ENCODE results near the gene ANKRD16.
A peak's percentile ranks its signal among the peaks of the same experiment; 100 is the strongest.
"Not testable (repeated sequence)": the region's sequence is repeated elsewhere in the genome, so short reads cannot be mapped to it uniquely, and the experiment has no call there.

ANKRD16 gene

GRCh38 chr10:5888351-5888750 is 1.3 kb downstream of the ANKRD16 start:
- DNase-seq (ENCODE audit: low spot score in 2 of 2): no peak
- peak overlapping the region; percentile 95 for H3K4me3 Mint-ChIP-seq
- H3K36me3 Mint-ChIP-seq (ENCODE audit: insufficient read depth): peaks cover 9% of the 10 kb centered on the region
- no peaks in the 10 kb centered on the region for H3K9me3 Mint-ChIP-seq
- H3K27me3 Mint-ChIP-seq: no peaks in the 10 kb centered on the region
- ATAC-seq (replicated peaks; ENCODE audit: extremely low read depth, poor library complexity, severe bottlenecking): no peak
- peaks cover 42% of the 10 kb centered on the region for H3K4me1 Mint-ChIP-seq
- no peak overlapping the region for H3K27ac Mint-ChIP-seq (ENCODE audit: low read depth)

DNA sequence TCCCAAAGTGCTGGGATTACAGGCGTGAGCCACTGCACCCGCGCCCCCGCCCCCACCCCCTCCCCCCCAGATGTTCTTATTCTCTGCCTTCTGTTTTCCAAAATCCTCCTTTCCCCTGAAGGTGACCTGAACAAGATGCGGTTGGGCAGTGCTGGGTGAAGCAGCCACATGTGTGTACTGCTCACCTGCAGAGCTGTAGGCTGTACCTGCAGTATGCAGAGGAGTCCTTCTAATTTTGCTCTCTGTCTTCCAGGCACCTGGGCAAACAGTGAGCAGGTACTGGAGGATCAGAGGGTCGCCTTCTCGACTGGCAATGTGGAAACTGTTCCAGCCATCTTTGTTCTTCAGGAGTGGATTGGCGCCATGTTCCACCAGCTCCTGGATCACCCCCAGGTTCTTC is 2.1 kb downstream of the ANKRD16 start:
- Mint-ChIP-seq H3K9me3 (no peaks in the 10 kb centered on the region), H3K4me3 (peak overlapping the region; percentile 95), H3K36me3 (ENCODE audit: insufficient read depth) (peaks cover 14% of the 10 kb centered on the region), H3K4me1 (peaks cover 37% of the 10 kb centered on the region), H3K27me3 (no peaks in the 10 kb centered on the region), H3K27ac (ENCODE audit: low read depth) (no peak overlapping the region)
- no peak for ATAC-seq (replicated peaks; ENCODE audit: extremely low read depth, poor library complexity, severe bottlenecking)
- no peak for DNase-seq (ENCODE audit: low spot score in 2 of 2)

- DNase-seq (ENCODE audit: low spot score in 2 of 2) (no peak), ATAC-seq (replicated peaks; ENCODE audit: extremely low read depth, poor library complexity, severe bottlenecking) (no peak)
- Mint-ChIP-seq H3K27me3 (no peaks in the 10 kb centered on the region), H3K36me3 (ENCODE audit: insufficient read depth) (peaks cover 18% of the 10 kb centered on the region), H3K4me1 (peaks cover 31% of the 10 kb centered on the region), H3K4me3 (no peak overlapping the region), H3K27ac (ENCODE audit: low read depth) (no peak overlapping the region), H3K9me3 (no peaks in the 10 kb centered on the region)
These were observed 2.7 kb downstream of the ANKRD16 start for GRCh38 chr10:5887029-5887428.

- Mint-ChIP-seq H3K27me3 (no peaks in the 10 kb centered on the region), H3K27ac (ENCODE audit: low read depth) (no peak overlapping the region), H3K36me3 (ENCODE audit: insufficient read depth) (peaks cover 26% of the 10 kb centered on the region), H3K9me3 (no peaks in the 10 kb centered on the region), H3K4me1 (peaks cover 18% of the 10 kb centered on the region), H3K4me3 (no peak overlapping the region)
- ATAC-seq (replicated peaks; ENCODE audit: extremely low read depth, poor library complexity, severe bottlenecking) (no peak), DNase-seq (ENCODE audit: low spot score in 2 of 2) (no peak)
These were observed 4.1 kb downstream of the ANKRD16 start for GRCh38 chr10:5885619-5886018.

GRCh38 chr10:5882961-5883360 is 6.7 kb downstream of the ANKRD16 start:
- no peak for ATAC-seq (replicated peaks; ENCODE audit: extremely low read depth, poor library complexity, severe bottlenecking)
- H3K4me3 Mint-ChIP-seq: no peak overlapping the region
- H3K9me3 Mint-ChIP-seq: no peaks in the 10 kb centered on the region
- H3K27ac Mint-ChIP-seq (ENCODE audit: low read depth): no peak overlapping the region
- peaks cover 6% of the 10 kb centered on the region for H3K4me1 Mint-ChIP-seq
- peaks cover 32% of the 10 kb centered on the region for H3K36me3 Mint-ChIP-seq (ENCODE audit: insufficient read depth)
- no peaks in the 10 kb centered on the region for H3K27me3 Mint-ChIP-seq
- DNase-seq (ENCODE audit: low spot score in 2 of 2): no peak

- DNase-seq (ENCODE audit: low spot score in 2 of 2); H3K4me3 Mint-ChIP-seq: not testable (repeated sequence)
These were observed 12.7 kb downstream of the ANKRD16 start for GRCh38 chr10:5877041-5877440.

GRCh38 chr10:5876181-5876768 is 13.4 kb downstream of the ANKRD16 start:
- Mint-ChIP-seq H3K4me1 (peaks cover 6% of the 10 kb centered on the region), H3K27me3 (no peaks in the 10 kb centered on the region), H3K27ac (ENCODE audit: low read depth) (no peak overlapping the region), H3K9me3 (no peaks in the 10 kb centered on the region), H3K36me3 (ENCODE audit: insufficient read depth) (peaks cover 18% of the 10 kb centered on the region), H3K4me3 (no peak overlapping the region)
- ATAC-seq (replicated peaks; ENCODE audit: extremely low read depth, poor library complexity, severe bottlenecking): no peak
- DNase-seq (ENCODE audit: low spot score in 2 of 2): no peak

More at GRCh38 chr10:5877041-5877440, 12.7 kb downstream of the ANKRD16 start:
- H3K36me3 Mint-ChIP-seq (ENCODE audit: insufficient read depth): peaks cover 24% of the 10 kb centered on the region
- not testable (repeated sequence) for H3K4me1 Mint-ChIP-seq; ATAC-seq (replicated peaks; ENCODE audit: extremely low read depth, poor library complexity, severe bottlenecking); H3K27me3 Mint-ChIP-seq; H3K9me3 Mint-ChIP-seq; H3K27ac Mint-ChIP-seq (ENCODE audit: low read depth)

GRCh38 chr10:5873515-5873995 is 16.1 kb downstream of the ANKRD16 start:
- H3K4me1 Mint-ChIP-seq: peaks cover 6% of the 10 kb centered on the region
- no peaks in the 10 kb centered on the region for H3K9me3 Mint-ChIP-seq
- no peak overlapping the region for H3K27ac Mint-ChIP-seq (ENCODE audit: low read depth)
- peak; percentile 50 to 57 for DNase-seq (ENCODE audit: low spot score in 2 of 2)
- H3K36me3 Mint-ChIP-seq (ENCODE audit: insufficient read depth): peaks cover 8% of the 10 kb centered on the region
- H3K4me3 Mint-ChIP-seq: peak overlapping the region; percentile 2
- ATAC-seq (replicated peaks; ENCODE audit: extremely low read depth, poor library complexity, severe bottlenecking): peak; percentile 65
- no peaks in the 10 kb centered on the region for H3K27me3 Mint-ChIP-seq

- Mint-ChIP-seq H3K27ac (ENCODE audit: low read depth) (no peak overlapping the region), H3K4me1 (peaks cover 6% of the 10 kb centered on the region), H3K27me3 (no peaks in the 10 kb centered on the region), H3K36me3 (ENCODE audit: insufficient read depth) (peaks cover 6% of the 10 kb centered on the region), H3K9me3 (no peaks in the 10 kb centered on the region), H3K4me3 (no peak overlapping the region)
- no peak for DNase-seq (ENCODE audit: low spot score in 2 of 2)
- no peak for ATAC-seq (replicated peaks; ENCODE audit: extremely low read depth, poor library complexity, severe bottlenecking)
These were observed 18.1 kb downstream of the ANKRD16 start for GRCh38 chr10:5871596-5871995.

DNA sequence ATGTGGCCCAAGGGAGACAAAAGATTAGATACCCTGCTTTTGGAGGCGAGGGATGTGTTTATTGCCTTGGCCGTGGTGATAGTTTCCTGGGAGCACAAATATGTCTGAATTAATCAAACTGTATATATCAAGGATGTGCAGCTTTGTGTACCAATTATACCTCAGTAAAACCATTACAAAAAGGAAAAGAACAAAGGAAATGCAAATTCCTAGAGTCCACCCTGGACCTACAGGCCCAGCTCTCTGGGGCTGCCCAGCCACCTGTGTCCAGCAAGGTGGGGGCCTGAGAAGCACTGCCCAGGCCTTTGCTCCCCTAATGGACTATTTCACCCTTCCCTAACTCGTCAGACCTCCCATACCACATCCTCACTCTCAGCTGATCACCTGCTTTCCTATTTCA is 20.5 kb downstream of the ANKRD16 start:
- Mint-ChIP-seq H3K4me1 (peaks cover 6% of the 10 kb centered on the region), H3K27me3 (no peaks in the 10 kb centered on the region), H3K36me3 (ENCODE audit: insufficient read depth) (no peaks in the 10 kb centered on the region), H3K9me3 (no peaks in the 10 kb centered on the region), H3K27ac (ENCODE audit: low read depth) (no peak overlapping the region), H3K4me3 (no peak overlapping the region)
- DNase-seq (ENCODE audit: low spot score in 2 of 2) (no peak), ATAC-seq (replicated peaks; ENCODE audit: extremely low read depth, poor library complexity, severe bottlenecking) (no peak)

DNA sequence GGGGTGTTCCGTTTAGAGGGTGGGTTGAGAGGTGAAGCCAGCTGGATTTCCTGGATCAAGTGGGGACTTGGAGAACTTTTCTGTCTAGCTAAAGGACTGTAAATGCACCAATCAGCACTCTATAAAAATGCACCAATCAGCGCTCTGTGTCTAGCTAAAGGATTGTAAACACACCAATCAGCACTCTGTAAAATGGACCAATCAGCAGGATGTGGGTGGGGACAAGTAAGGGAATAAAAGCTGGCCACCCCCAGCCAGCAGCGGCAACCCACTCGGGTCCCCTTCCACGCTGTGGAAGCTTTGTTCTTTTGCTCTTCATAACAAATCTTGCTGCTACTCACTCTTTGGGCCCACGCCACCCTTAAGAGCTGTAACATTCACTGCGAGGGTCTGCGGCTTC is 21.3 kb downstream of the ANKRD16 start:
- not testable (repeated sequence) for H3K27me3 Mint-ChIP-seq; H3K4me1 Mint-ChIP-seq; H3K4me3 Mint-ChIP-seq; ATAC-seq (replicated peaks; ENCODE audit: extremely low read depth, poor library complexity, severe bottlenecking); DNase-seq (ENCODE audit: low spot score in 2 of 2); H3K9me3 Mint-ChIP-seq; H3K27ac Mint-ChIP-seq (ENCODE audit: low read depth); H3K36me3 Mint-ChIP-seq (ENCODE audit: insufficient read depth)

- not testable (repeated sequence) for ATAC-seq (replicated peaks; ENCODE audit: extremely low read depth, poor library complexity, severe bottlenecking); H3K4me1 Mint-ChIP-seq; H3K9me3 Mint-ChIP-seq; DNase-seq (ENCODE audit: low spot score in 2 of 2); H3K36me3 Mint-ChIP-seq (ENCODE audit: insufficient read depth); H3K27me3 Mint-ChIP-seq; H3K4me3 Mint-ChIP-seq
- H3K27ac Mint-ChIP-seq (ENCODE audit: low read depth): peak overlapping the region; percentile 3
These were observed 22.5 kb downstream of the ANKRD16 start for GRCh38 chr10:5867091-5867615.

DNA sequence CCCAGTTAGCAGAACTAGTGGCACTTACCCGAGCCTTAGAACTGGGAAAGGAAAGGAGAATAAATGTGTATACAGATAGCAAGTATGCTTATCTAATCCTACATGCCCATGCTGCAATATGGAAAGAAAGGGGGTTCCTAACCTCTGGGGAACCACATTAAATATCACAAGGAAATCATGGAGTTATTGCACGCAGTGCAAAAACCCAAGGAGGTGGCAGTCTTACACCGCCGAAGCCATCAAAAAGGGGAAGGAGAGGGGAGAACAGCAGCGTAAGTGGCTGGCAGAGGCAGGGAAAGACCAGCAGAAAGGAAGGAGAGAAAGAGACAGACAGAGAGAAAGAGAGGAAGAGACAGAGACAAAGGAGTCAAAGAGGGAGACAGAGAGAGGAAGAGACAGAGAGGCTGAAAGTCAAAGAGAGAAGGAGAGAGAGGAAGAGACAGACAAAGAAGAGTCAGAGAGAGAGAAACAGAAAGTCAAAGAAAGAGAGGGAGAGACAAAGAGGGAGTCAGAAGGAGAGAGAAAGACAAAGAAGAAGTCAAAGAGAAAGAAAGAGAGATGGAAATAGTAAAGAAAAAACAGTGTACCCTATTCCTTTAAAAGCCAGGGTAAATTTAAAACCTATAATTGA is 23.1 kb downstream of the ANKRD16 start:
- ATAC-seq (replicated peaks; ENCODE audit: extremely low read depth, poor library complexity, severe bottlenecking); H3K36me3 Mint-ChIP-seq (ENCODE audit: insufficient read depth); H3K4me1 Mint-ChIP-seq; DNase-seq (ENCODE audit: low spot score in 2 of 2); H3K4me3 Mint-ChIP-seq; H3K27me3 Mint-ChIP-seq; H3K9me3 Mint-ChIP-seq: not testable (repeated sequence)
- H3K27ac Mint-ChIP-seq (ENCODE audit: low read depth): peak overlapping the region; percentile 3
